HFF-Myc (cell line): ENCODE data around the gene ANGPTL4.
"Not testable (repeated sequence)": the region's sequence is repeated elsewhere in the genome, so short reads cannot be mapped to it uniquely, and the experiment has no call there.

Source experiments
- DNase-seq: peaks from one replicate; pipeline ENCODE4 v3.0.0-alpha.2; 2011; ENCODE audit warnings: low read depth; ENCODE audit errors: extremely low read depth
- H3K4me3 ChIP-seq: replicated peaks from 2 replicates; pipeline ENCODE4 v1.5.1; 2011; ENCODE audit warnings: low read depth, mild to moderate bottlenecking, control low read depth, low read length
- CTCF ChIP-seq: IDR thresholded peaks from 2 replicates; pipeline ENCODE4 v1.5.1; 2012; ENCODE audit warnings: mild to moderate bottlenecking, low read depth, low read length, control low read depth; ENCODE audit errors: missing control alignments

Gene ANGPTL4

DNA sequence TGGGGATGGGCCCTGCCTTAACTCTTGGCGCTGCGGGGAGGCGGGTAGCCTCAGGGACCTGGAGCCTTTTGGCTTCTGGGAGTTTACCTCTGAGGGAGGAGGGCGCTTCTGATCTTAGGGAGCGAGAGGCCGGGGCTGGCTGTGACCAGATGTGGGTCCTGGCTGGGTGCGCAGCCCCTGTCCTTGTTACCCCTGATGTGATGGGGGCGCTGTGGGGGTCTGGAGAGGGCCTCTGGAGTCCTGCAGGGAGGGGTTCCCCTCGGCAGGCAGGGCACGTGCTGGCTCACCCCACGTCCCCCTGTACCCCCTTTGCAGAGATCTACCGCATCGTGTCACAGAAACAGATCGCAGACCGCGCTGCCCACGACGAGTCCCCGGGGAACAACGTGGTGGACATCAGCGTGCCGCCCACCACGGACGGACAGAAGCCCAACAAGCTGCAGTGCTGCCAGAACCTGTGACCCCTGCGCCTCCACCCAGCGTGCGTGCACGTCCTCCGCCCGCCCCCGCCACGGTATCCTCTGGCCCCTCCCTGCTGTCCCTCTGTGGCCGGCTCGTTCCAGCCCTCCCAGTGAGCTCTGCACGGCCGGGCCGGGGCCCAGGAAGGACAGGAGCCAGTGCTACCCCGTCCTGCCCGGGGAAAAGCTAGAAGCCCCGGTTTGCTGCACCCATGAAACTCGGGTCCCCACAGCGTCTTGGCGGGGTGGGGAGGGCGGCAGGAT, 39.3 kb downstream of the ANGPTL4 start:
- no peak for DNase-seq
- no peak for TF ChIP-seq CTCF
- H3K4me3 ChIP-seq, result no peak overlapping the region

GRCh38 chr19:8403820-8404109, 39.8 kb downstream of the ANGPTL4 start:
- TF ChIP-seq CTCF, result no peak

GRCh38 chr19:8404391-8405151, 40.6 kb downstream of the ANGPTL4 start:
- H3K4me3 ChIP-seq, result no peak overlapping the region
- no peak for DNase-seq
- no peak for TF ChIP-seq CTCF

More at GRCh38 chr19:8403820-8404109, 39.8 kb downstream of the ANGPTL4 start:
- H3K4me3 ChIP-seq, result no peak overlapping the region
- no peak for DNase-seq

DNA sequence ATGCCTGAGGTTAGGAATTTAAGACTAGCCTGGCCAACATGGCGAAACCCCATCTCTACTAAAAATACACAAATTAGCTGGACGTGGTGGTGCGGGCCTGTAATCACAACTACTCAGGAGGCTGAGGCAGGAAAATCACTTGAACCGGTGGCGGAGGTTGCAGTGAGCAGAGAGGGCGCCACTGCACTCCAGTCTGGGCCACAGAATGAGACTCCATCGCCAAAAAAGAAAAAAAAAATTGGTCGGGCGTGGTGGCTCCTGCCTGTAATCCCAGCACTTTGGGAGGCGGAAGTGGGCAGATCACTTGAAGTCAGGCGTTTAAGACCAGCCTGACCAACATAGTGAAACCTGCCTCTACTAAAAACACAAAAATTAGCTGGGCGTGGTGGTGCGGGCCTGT, 46.8 kb downstream of the ANGPTL4 start:
- DNase-seq, H3K4me3 ChIP-seq: not testable (repeated sequence)

GRCh38 chr19:8412783-8413628, 49.1 kb downstream of the ANGPTL4 start, which contains the start of gene MARCHF2:
TSS of gene MARCHF2 (plus strand) at chr19:8413305. CDS start at chr19:8421841, 8,536 bp downstream.
- DNase-seq, result peak; percentile 74
- TF ChIP-seq CTCF, result peak; percentile 47

GRCh38 chr19:8413629-8413995, 49.7 kb downstream of the ANGPTL4 start:
- peak overlapping the region; percentile 55 for H3K4me3 ChIP-seq
- DNase-seq, result no peak
- no peak for TF ChIP-seq CTCF

More at GRCh38 chr19:8412783-8413628, 49.1 kb downstream of the ANGPTL4 start, which contains the start of gene MARCHF2:
- peak within 1 kb of the TSS; percentile 55 for H3K4me3 ChIP-seq

DNA sequence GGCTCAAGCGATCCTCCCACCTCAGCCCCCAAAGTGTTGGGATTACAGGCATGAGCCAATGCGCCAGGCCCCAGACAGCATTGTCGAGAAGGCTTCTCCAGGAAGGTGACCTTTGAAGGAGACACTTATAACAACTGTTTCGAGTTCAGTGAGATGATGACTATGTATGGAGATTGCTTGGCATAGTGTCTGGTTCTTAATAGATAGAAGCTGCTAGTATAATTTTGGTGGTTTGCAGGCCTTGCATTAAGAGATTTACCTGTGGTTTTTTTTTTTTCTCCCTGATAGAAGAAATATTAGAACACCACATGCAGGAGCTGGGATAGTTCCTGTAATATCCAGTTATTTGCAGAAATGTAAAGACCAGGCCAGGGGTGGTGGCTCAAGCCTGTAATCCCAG, 52.8 kb downstream of the ANGPTL4 start:
- DNase-seq, result no peak
- H3K4me3 ChIP-seq, result no peak overlapping the region
- no peak for TF ChIP-seq CTCF
